Tibial nerve (tissue), 3 donors: ENCODE results near the gene PRKCSH.

ENCODE experiments used
- CTCF ChIP-seq, 5 experiments: fragments of 200-600 bp in 3 of 5; fragments of 450-650 bp in 2 of 5; sonication (generic) in 3 of 5; IDR thresholded peaks; one replicate each; pipeline ENCODE4 v1.5.1; 2016 to 2019; ENCODE audit warnings: antibody characterized with exemption in 5 of 5, mild to moderate bottlenecking in 3 of 5, moderate library complexity in 2 of 5
- POLR2A ChIP-seq, 2 donors: fragments of 450-650 bp; IDR thresholded peaks; one replicate each; pipeline ENCODE4 v1.6.1; 2017; ENCODE audit warnings: antibody characterized with exemption in 2 of 2, mild to moderate bottlenecking in 2 of 2, moderate library complexity in 2 of 2

DNA sequence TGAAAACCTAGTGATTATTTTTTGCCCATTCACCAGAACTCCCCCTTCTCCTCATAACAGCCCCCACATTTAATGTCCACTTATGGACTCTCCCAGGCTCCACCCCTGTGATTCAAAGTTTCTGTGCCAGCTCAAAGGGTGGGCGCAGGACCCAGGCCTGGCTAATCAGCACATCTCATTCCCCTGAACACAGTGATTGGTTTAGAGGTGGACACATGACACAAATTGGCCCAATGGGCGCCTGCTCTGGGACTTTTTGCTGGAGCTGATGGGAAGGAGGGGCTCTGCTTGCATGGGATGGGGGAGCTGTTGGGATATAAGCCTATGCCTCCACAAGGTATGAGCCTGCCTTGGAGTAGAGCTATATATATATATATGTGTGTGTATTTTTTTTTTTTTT lies 45.1 kb upstream of the PRKCSH start:
- TF ChIP-seq CTCF (IDR thresholded peaks at IDR 0.05) (no peak), POLR2A (IDR thresholded peaks at IDR 0.05) (no peak)
